GM21360 (cell line): ENCODE results near the gene VCAN.
A peak's percentile ranks its signal among the peaks of the same experiment; 100 is the strongest.

ENCODE experiments used
- ATAC-seq: cut with Tn5 transposase; IDR thresholded peaks from one replicate; pipeline ENCODE4 v1.9.1; 2021; ENCODE audit warnings: mild to moderate bottlenecking, moderate library complexity; ENCODE audit not compliant: unreplicated experiment

The VCAN gene

DNA sequence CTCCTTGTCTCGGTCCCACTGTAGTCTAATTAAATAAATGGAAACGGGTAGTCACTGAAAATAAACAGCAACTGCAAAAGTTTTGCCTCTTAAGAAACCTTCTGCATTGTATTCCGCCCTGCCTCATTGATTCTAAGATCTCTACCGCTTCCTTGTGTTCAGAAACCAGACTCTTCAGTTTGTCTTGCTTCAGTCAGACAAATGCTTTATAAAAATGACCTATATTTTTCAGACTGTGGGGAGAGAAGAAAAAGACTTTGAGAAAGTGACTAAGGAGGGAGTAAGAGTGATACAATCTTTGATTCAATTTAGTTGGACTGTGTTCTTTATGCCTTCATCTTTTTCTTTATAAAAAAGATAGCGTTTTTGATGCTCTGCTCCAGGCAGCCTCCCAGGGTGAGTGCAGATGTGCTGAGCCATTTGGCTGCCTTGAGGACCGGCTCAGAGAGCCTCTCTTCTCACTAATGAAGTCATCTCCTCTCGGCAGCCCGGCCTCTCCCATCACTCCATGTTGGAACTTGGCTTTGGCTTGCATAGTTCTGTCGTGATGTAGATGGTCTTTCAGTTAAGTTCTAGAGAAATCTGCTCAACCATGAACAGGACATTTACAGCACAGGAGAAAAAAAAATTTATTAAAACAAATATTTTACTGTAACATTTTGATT is 4.0 kb upstream of the VCAN start:
- no peak for ATAC-seq

GRCh38 chr5:83469075-83469474 is 2.5 kb upstream of the VCAN start:
- ATAC-seq = no peak

DNA sequence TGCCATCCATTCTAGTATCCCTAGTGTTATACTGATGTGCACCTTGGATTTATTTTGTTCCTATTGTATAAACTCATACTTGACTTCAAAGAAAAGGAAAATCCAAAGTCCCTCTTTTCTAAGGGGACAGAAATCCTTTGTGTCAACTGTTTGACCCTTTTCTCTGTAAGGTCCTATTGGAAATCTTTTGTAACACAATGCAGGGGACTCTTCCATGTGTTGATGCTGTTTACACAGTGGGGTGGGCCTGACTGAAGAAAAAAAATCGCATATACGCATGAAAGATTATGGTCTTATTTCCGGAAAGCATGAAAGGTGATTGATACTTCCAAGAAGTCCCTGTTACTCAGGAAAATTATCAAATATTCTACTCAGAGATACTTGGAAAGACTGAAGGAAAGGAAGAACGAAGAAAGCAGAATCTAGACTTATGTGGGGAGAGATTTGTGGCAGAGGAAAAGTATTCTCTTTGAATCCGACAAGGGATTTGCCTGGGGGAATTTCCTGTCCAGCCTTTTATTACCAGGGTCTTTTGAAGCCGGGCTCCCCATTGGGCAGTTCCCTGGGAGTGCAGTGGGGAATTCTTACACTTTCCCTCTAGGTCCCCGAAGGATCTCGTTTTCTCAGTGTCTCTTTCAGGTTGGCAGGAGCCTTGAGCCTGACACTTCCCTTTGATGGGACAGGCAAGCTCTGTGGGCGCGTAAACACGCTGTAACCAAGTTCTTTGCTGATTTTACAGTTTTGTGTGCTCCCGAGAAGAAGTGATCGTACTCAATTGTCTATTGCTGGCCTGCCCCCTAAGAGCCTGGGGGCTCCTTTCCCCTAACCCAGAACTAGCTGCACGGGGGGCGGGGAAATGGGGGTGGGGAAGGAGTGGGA is 779 bp upstream of the VCAN start:
- ATAC-seq = no peak

DNA sequence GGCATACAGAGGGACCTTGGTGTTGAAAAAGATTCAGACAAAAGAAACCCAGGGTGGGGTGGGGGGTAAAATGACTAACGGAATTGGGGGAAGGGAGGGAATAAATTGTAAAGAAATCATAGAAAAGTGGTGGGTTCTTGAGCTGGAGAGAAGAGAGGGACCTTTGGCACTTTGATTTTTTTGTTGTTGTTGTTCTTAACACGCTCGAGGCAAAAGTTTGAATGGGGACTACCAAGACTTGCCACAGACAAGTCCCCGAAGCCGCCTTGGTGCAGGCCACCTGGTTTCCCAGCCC is 616 bp downstream of the VCAN start:
- no peak for ATAC-seq

DNA sequence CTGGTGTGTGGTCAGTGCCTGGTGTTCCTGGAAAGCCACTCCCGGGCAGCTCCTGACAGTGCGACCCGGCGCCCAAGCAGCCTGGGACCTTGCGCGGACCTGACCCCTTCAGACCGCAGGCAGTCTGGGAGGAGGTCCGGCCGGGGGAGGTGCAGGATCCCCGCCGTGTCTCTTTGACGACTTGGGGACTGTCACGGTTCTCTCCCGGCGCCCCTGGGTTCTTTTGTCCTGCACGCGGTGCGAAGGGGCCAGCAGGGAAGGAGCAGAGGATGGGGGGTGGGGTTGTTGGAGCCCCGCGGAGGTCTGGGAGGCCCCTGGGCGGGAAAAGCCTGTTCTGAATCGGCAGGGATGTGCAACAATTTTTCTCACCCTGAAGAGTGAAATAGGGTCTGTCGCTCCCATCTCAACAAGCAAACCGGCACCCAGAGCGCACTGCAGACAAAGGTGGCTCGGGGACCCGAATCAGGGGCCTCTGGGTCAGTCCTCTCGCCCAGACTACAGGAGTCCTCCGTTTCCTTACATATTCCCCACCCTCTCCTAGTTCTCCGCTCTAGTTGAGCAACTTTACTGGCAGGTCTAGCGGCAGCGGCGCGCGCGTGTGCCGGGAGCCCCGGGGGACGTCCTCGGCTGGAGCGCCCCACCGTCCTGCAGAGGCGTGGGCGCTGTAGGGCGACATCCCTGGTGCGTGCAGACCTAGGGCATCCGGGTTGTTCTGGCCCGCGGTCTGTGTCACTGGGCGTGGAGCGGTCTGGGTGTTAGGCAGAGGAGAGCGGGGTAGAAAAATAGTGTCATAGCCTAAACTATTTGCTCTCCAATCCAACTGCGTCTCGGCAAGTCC is 1.2 kb downstream of the VCAN start:
- peak; percentile 44 for ATAC-seq

DNA sequence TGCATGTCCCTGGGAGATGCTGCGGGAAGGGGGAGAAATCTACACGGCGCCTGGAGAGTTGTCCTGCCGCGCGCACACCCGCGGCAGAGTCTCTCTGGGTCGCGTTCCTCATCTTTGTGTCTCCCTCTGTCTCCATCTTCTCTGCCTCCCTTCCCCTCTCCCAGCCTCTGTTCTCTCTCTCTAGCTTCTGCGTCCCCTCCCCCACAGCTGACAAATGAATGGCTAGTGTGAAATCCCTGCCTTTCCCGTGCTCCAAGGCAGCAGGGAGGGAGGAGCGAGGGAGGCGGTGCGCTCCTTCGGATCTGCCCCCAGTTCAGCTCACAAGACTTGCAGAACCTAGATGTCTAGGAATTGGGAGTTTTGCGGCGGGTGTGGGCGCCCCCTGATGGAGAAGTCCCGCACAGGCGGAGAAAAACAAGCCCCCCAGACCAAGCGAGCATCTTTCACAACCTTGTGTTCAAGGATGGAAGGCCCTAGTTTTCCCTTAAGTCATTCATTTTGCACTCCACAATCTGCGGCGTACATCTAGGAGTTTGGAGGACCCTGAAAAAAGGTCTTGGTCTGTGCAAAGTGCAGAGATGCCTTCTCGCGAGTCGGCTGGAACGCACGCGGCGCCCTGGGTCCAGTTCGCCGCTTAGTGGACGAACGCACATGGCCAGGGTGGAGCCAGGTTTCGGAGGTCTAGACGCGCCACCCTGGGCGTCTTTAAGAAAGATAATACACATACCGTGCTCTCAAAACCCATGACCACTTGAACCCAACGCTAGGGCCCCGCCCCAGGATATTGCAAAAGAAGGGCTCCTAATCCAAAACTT is 2.0 kb downstream of the VCAN start:
- ATAC-seq = peak; percentile 53

- peak; percentile 50 for ATAC-seq
These were observed 2.7 kb downstream of the VCAN start for GRCh38 chr5:83474161-83474796.

DNA sequence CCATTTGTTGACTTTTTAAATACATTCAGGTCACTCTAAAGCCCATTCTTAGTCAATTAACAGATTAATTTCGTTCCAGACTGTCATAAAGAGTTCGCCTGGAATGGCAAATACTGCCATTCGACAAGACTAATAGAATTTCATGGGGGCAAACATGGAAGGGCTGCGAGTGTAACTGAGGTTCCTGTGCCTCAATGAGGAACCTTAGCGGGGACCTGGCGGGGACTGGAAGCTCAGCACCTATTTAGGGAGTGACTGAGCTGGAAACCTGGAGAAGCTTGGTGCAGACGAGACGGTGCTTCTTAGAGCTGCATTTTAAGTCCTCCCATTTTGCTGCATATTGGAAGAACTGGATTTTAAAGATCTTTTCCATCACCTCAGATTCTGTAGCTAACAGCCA is 3.4 kb downstream of the VCAN start:
- no peak for ATAC-seq

GRCh38 chr5:83475391-83475863 is 3.9 kb downstream of the VCAN start:
- no peak for ATAC-seq

- ATAC-seq = no peak
These were observed 4.6 kb downstream of the VCAN start for GRCh38 chr5:83475935-83476814.

DNA sequence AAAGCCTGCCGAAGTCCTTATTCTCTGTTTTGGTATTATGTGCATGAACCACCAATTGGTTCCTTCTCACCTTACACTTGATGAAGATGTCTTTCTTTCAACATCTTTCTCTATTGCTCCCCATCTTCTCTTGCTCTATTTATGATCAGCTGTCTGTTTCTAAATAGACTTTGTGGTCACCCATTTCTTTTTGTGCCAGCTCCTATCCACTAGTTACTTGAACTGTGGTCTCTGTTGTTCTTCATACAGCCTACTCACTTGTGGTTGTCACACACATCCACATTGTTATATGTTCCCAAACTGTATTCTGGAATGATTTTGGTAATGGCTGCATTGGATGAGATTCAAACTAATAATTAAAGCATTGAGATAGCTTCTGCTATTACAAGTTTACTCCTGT is 11.4 kb downstream of the VCAN start:
- no peak for ATAC-seq

GRCh38 chr5:83484294-83484693 is 12.8 kb downstream of the VCAN start:
- ATAC-seq = no peak

DNA sequence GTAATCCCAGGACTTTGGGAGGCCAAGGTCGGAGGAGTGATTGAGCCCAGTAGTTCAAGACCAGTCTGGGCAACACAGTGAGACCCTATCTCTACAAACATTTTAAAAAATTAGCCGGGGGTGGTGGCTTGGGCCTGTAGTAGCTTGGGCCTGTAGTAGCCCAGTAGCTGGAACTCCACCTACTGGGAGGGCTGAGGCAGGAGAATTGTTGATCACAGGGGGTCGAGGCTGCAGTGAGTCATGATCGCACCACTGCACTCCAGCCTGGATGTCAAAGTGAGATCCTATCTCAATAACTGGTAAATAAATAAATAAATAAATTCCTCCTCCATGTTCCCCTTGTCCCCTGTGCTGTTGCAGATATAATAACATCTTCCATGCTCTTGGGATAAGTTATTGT is 14.3 kb downstream of the VCAN start:
- no peak for ATAC-seq

DNA sequence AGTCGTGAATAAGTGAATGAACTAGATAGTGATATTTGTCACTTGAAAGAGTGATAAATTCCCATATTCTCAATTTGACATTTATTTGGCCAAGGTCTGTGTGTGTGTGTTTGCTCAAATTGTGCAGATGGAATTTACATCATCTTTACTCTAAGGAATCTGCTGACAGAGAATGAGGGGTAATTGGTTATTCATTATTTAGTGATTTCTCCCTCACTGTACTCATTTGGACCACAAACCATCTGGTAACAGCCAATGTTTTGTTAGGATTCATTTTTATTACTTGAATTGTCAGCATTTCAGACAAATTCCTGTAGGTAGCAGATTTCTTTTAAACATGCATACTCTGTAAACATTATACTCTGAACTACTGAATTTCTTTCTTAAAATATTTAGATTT is 15.6 kb downstream of the VCAN start:
- ATAC-seq = no peak

DNA sequence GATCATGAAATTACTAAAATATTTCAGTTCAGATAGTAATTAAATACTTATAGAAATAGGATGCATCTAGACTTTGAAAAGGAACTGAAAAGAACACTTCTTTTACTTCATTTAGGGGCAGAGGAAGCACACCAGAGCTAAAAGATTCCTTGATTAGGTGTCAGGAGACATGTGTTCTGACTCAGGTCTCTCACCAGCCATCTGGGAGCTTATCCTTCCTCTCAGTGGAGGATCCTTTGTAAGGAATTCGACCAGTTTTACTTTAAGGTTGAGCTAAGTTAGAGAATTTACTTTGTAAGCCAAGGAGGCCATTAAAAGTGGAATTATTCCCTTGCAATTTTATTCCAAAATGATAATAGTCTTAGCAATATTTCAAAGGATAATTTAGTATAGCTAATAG is 16.7 kb downstream of the VCAN start:
- no peak for ATAC-seq

DNA sequence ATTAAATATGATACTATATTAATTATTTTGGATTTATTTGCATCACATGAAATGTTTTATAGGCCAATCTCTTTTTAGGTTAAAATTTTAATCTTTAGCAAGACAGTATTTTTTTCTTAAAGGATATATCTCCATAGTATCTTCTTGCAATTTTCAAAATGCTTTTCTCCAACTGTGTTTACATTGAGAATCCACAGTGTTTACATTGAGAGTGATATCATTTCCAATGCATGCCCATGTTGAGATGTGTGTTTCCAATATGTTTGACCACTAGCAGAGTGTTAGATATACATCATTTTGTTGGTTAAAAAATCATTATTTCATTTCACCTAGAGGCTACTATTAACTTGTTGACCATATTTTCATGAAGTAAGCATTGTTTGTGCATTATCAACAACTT is 17.3 kb downstream of the VCAN start:
- no peak for ATAC-seq

GRCh38 chr5:83490203-83490602 is 18.7 kb downstream of the VCAN start:
- ATAC-seq = no peak

GRCh38 chr5:83492331-83492730 is 20.8 kb downstream of the VCAN start:
- ATAC-seq = no peak

DNA sequence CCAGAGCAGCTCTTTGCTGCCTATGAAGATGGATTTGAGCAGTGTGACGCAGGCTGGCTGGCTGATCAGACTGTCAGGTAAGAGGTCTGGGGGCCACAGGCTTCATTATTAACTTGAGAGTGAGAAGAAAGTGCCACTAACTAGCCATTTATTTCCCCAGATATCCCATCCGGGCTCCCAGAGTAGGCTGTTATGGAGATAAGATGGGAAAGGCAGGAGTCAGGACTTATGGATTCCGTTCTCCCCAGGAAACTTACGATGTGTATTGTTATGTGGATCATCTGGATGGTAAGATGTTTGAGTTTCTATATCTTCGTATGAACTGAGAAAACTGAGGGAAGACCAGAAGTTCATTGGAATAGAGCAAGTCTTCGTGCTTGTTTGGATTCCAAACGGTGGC is 22.1 kb downstream of the VCAN start:
- ATAC-seq = no peak
